ENCODE results near the gene SWT1. TPM values are rescaled to one million over a fixed set of nuclear protein-coding genes. Genes with fewer than 3 reads are reported as not detected.

Gene SWT1
- total RNA-seq, 1 experiment from 2014 or later = 2.7 TPM

GRCh38 chr1:185213091-185213490 lies 56.1 kb downstream of the SWT1 start:
- H3K36me3 Mint-ChIP-seq (ENCODE audit: insufficient read depth, unreplicated experiment) = no peaks in the 10 kb centered on the region
- TF ChIP-seq CTCF (IDR thresholded peaks at IDR 0.05; ENCODE audit: insufficient read depth in 1 of 2, low read depth in 1 of 2, low read length in 1 of 2, severe bottlenecking in 1 of 2, unreplicated experiment in 1 of 2) = no peak
- BruUV-seq (replicated peaks) = no TSS peak
- H3K27ac Mint-ChIP-seq (ENCODE audit: unreplicated experiment) = no peak overlapping the region
- H3K36me3 ChIP-seq (ENCODE audit: control insufficient read depth, insufficient read depth, low read length) = no peaks in the 10 kb centered on the region
- CTCF ChIA-PET = no interaction called here
- H3K4me3 Mint-ChIP-seq (ENCODE audit: unreplicated experiment) = no peak overlapping the region
- no peak overlapping the region for H3K4me3 ChIP-seq (ENCODE audit: low read depth, low read length)
- H3K4me1 Mint-ChIP-seq (ENCODE audit: low read depth, unreplicated experiment) = peaks cover 6% of the 10 kb centered on the region
- DNase-seq = no peak
- no peaks in the 10 kb centered on the region for H3K9me3 ChIP-seq
- H3K27me3 ChIP-seq (replicated peaks; ENCODE audit: control insufficient read depth, insufficient read depth, low read length) = no peaks in the 10 kb centered on the region
- no peaks in the 10 kb centered on the region for H3K27me3 Mint-ChIP-seq (ENCODE audit: insufficient read depth, unreplicated experiment)
- POLR2A ChIA-PET = no interaction called here
- peaks cover 9% of the 10 kb centered on the region for H3K9me3 Mint-ChIP-seq (ENCODE audit: unreplicated experiment)
- intact Hi-C loops (cut with micrococcal nuclease; ENCODE audit: unreplicated experiment) = no loop called here
- no peaks in the 10 kb centered on the region for H3K4me1 ChIP-seq

GRCh38 chr1:185215911-185216310 lies 58.9 kb downstream of the SWT1 start:
- TF ChIP-seq CTCF (IDR thresholded peaks at IDR 0.05; ENCODE audit: insufficient read depth in 1 of 2, low read depth in 1 of 2, low read length in 1 of 2, severe bottlenecking in 1 of 2, unreplicated experiment in 1 of 2) = no peak
- Mint-ChIP-seq H3K9me3 (ENCODE audit: unreplicated experiment) (peaks cover 2% of the 10 kb centered on the region), H3K36me3 (ENCODE audit: insufficient read depth, unreplicated experiment) (no peaks in the 10 kb centered on the region), H3K4me3 (ENCODE audit: unreplicated experiment) (no peak overlapping the region), H3K4me1 (ENCODE audit: low read depth, unreplicated experiment) (peaks cover 6% of the 10 kb centered on the region), H3K27me3 (ENCODE audit: insufficient read depth, unreplicated experiment) (no peaks in the 10 kb centered on the region), H3K27ac (ENCODE audit: unreplicated experiment) (no peak overlapping the region)
- POLR2A ChIA-PET = no interaction called here
- Histone ChIP-seq H3K4me3 (ENCODE audit: low read depth, low read length) (no peak overlapping the region), H3K4me1 (no peaks in the 10 kb centered on the region), H3K36me3 (ENCODE audit: control insufficient read depth, insufficient read depth, low read length) (no peaks in the 10 kb centered on the region), H3K27me3 (replicated peaks; ENCODE audit: control insufficient read depth, insufficient read depth, low read length) (no peaks in the 10 kb centered on the region), H3K9me3 (no peaks in the 10 kb centered on the region)
- CTCF ChIA-PET = no interaction called here
- DNase-seq = no peak
- intact Hi-C loops (cut with micrococcal nuclease; ENCODE audit: unreplicated experiment) = no loop called here
- no TSS peak for BruUV-seq (replicated peaks)

- no peak for TF ChIP-seq CTCF (IDR thresholded peaks at IDR 0.05; ENCODE audit: insufficient read depth in 1 of 2, low read depth in 1 of 2, low read length in 1 of 2, severe bottlenecking in 1 of 2, unreplicated experiment in 1 of 2)
- Histone ChIP-seq H3K4me3 (ENCODE audit: low read depth, low read length) (no peak overlapping the region), H3K36me3 (ENCODE audit: control insufficient read depth, insufficient read depth, low read length) (no peaks in the 10 kb centered on the region), H3K27me3 (replicated peaks; ENCODE audit: control insufficient read depth, insufficient read depth, low read length) (no peaks in the 10 kb centered on the region), H3K9me3 (no peaks in the 10 kb centered on the region), H3K4me1 (no peaks in the 10 kb centered on the region)
- no peak for DNase-seq
- Mint-ChIP-seq H3K27ac (ENCODE audit: unreplicated experiment) (no peak overlapping the region), H3K4me1 (ENCODE audit: low read depth, unreplicated experiment) (no peaks in the 10 kb centered on the region), H3K4me3 (ENCODE audit: unreplicated experiment) (no peak overlapping the region), H3K36me3 (ENCODE audit: insufficient read depth, unreplicated experiment) (no peaks in the 10 kb centered on the region), H3K27me3 (ENCODE audit: insufficient read depth, unreplicated experiment) (no peaks in the 10 kb centered on the region), H3K9me3 (ENCODE audit: unreplicated experiment) (peaks cover 9% of the 10 kb centered on the region)
- POLR2A ChIA-PET = no interaction called here
- intact Hi-C loops (cut with micrococcal nuclease; ENCODE audit: unreplicated experiment) = no loop called here
- CTCF ChIA-PET = no interaction called here
- BruUV-seq (replicated peaks) = no TSS peak
Measured at GRCh38 chr1:185224132-185224531, 67.2 kb downstream of the SWT1 start.

Measured in Caco-2 (cell line).